Keratinocyte (primary cell): ENCODE measurements around the gene SMC4. TPM values are rescaled to one million over a fixed set of nuclear protein-coding genes. Genes with fewer than 3 reads are reported as not detected.
A peak's percentile ranks its signal among the peaks of the same experiment; 100 is the strongest.

Experiments
- DNase-seq: peaks from one replicate; pipeline ENCODE4 v3.0.0-alpha.2; 2011; ENCODE audit warnings: low read depth, missing footprints, low spot score
- FAIRE-seq: peaks from 2 replicates; lab custom pipeline; 2011; peaks lifted over from hg19 to GRCh38; lab: Jason Lieb, UNC
- H2AFZ ChIP-seq: 2 replicates; pipeline ENCODE4 v1.6.0; 2012; ENCODE audit warnings: low read length, control low read depth, inconsistent platforms; ENCODE audit not compliant: control insufficient read depth
- H3K27ac ChIP-seq: 2 replicates; pipeline ENCODE4 v1.5.1; 2011; ENCODE audit warnings: low read length; ENCODE audit not compliant: control insufficient read depth, insufficient read depth
- H3K27me3 ChIP-seq: 3 replicates; pipeline ENCODE4 v1.6.0; 2011; ENCODE audit warnings: low read length; ENCODE audit not compliant: control insufficient read depth, insufficient read depth; ENCODE audit errors: extremely low read depth
- H3K36me3 ChIP-seq, 2 experiments: 2 replicates in 1 of 2; 3 replicates in 1 of 2; pipeline ENCODE4 v1.5.1; 2011; ENCODE audit warnings: low read length in 2 of 2, mild to moderate bottlenecking in 1 of 2; ENCODE audit not compliant: control insufficient read depth in 2 of 2, insufficient read depth in 2 of 2; ENCODE audit errors: extremely low read depth in 1 of 2
- H3K4me1 ChIP-seq: 3 replicates; pipeline ENCODE4 v1.5.1; 2011; ENCODE audit warnings: low read length; ENCODE audit not compliant: control insufficient read depth, insufficient read depth; ENCODE audit errors: extremely low read depth
- H3K4me2 ChIP-seq: 3 replicates; pipeline ENCODE4 v1.6.0; 2011; ENCODE audit warnings: low read depth, low read length; ENCODE audit not compliant: control insufficient read depth, insufficient read depth; ENCODE audit errors: extremely low read depth
- H3K4me3 ChIP-seq, 3 experiments: fragments of 200-600 bp in 1 of 3; sonication (generic) in 1 of 3; 2 replicates in 2 of 3; 3 replicates in 1 of 3; pipeline ENCODE4 v1.5.1; 2011 to 2016; ENCODE audit warnings: low read length in 3 of 3, mild to moderate bottlenecking in 3 of 3, control low read depth in 2 of 3, inconsistent platforms in 1 of 3, low read depth in 1 of 3, mixed read lengths in 1 of 3, mixed run types in 1 of 3, moderate library complexity in 1 of 3; ENCODE audit not compliant: control insufficient read depth in 2 of 3, insufficient read depth in 2 of 3; ENCODE audit errors: extremely low read depth in 1 of 3
- H3K79me2 ChIP-seq: 2 replicates; pipeline ENCODE4 v1.6.0; 2012; ENCODE audit warnings: low read length; ENCODE audit not compliant: control insufficient read depth, insufficient read depth
- H3K9ac ChIP-seq: 3 replicates; pipeline ENCODE4 v1.6.0; 2011; ENCODE audit warnings: low read length; ENCODE audit not compliant: control insufficient read depth, insufficient read depth; ENCODE audit errors: extremely low read depth
- H3K9me1 ChIP-seq: 3 replicates; pipeline ENCODE4 v1.6.0; 2011; ENCODE audit warnings: low read length; ENCODE audit not compliant: control insufficient read depth, insufficient read depth; ENCODE audit errors: extremely low read depth
- H3K9me3 ChIP-seq: 2 replicates; pipeline ENCODE4 v1.5.1; 2012; ENCODE audit warnings: low read depth, low read length; ENCODE audit not compliant: control insufficient read depth
- H4K20me1 ChIP-seq: 3 replicates; pipeline ENCODE4 v1.6.0; 2011; ENCODE audit warnings: low read length; ENCODE audit not compliant: control insufficient read depth, insufficient read depth; ENCODE audit errors: extremely low read depth
- EZH2 ChIP-seq: IDR thresholded peaks from one replicate; pipeline ENCODE4 v1.6.1; 2012; ENCODE audit warnings: inconsistent platforms, mild to moderate bottlenecking, low read length, moderate library complexity
- dilution Hi-C: fragments of 300-500 bp; cut with MboI; formaldehyde crosslinking; loops from one replicate; pipeline ENCODE4 v1.7.0; 2020; ENCODE audit warnings: low sequenced_read_pairs; ENCODE audit not compliant: extremely low pct_ligation_motif_present
- polyA plus RNA-seq, 5 experiments: library from polyadenylated mRNA; depleted of rRNA in 3 of 5; stranded (reverse) in 3 of 5; stranded (forward) in 1 of 5; unstranded in 1 of 5; fragments of >200 nt; gene quantifications; 1 replicate in 1 of 5; 2 replicates in 3 of 5; 3 replicates in 1 of 5; pipeline versions ENCODE4 v1.2.1 to v1.2.3, GENCODE V29; 2011 to 2012; ENCODE audit warnings: missing spikeins in 2 of 5, low read depth in 1 of 5, low replicate concordance in 1 of 5
- TF ChIP-seq, protein P1 (sequence below), 3 experiments: IDR thresholded peaks in 1 of 3; conservative IDR thresholded peaks in 1 of 3; optimal IDR thresholded peaks in 1 of 3; 2 replicates in 2 of 3; 3 replicates in 1 of 3; pipeline versions ENCODE3 to v1.5.1; 2011; ENCODE audit warnings: low read length in 3 of 3, mild to moderate bottlenecking in 3 of 3, moderate library complexity in 2 of 3, control low read depth in 1 of 3, inconsistent platforms in 1 of 3; ENCODE audit not compliant: insufficient read depth in 2 of 3; ENCODE audit errors: extremely low read depth in 1 of 3

The SMC4 gene
- polyA plus RNA-seq, 1 donor (not counting 4 experiments of a cell fraction or from before 2014, with no cell fraction given): 45.2 TPM

- TF ChIP-seq, protein P1, sequence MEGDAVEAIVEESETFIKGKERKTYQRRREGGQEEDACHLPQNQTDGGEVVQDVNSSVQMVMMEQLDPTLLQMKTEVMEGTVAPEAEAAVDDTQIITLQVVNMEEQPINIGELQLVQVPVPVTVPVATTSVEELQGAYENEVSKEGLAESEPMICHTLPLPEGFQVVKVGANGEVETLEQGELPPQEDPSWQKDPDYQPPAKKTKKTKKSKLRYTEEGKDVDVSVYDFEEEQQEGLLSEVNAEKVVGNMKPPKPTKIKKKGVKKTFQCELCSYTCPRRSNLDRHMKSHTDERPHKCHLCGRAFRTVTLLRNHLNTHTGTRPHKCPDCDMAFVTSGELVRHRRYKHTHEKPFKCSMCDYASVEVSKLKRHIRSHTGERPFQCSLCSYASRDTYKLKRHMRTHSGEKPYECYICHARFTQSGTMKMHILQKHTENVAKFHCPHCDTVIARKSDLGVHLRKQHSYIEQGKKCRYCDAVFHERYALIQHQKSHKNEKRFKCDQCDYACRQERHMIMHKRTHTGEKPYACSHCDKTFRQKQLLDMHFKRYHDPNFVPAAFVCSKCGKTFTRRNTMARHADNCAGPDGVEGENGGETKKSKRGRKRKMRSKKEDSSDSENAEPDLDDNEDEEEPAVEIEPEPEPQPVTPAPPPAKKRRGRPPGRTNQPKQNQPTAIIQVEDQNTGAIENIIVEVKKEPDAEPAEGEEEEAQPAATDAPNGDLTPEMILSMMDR (optimal IDR thresholded peaks at IDR 0.05 in 1 of 3, IDR thresholded peaks at IDR 0.05 in 1 of 3, conservative IDR thresholded peaks at IDR 0.05 in 1 of 3; ENCODE audit: extremely low read depth in 1 of 3, insufficient read depth in 2 of 3, low read length in 3 of 3): peak; percentile 58 to 75 (median 72)
- TF ChIP-seq EZH2: no peak
- FAIRE-seq (peak; percentile 59), DNase-seq (peak; percentile 28)
- no peaks in the 10 kb centered on the region for H3K9me3 ChIP-seq
- H3K9ac ChIP-seq: no peak overlapping the region
- H3K4me2 ChIP-seq: no peak overlapping the region
- no peak overlapping the region for H2AFZ ChIP-seq
- H3K36me3 ChIP-seq: peaks cover 1 to 25% of the 10 kb centered on the region in 2 experiments
- H3K9me1 ChIP-seq: no peaks in the 10 kb centered on the region
- H3K4me3 ChIP-seq: no peak overlapping the region
- no peaks in the 10 kb centered on the region for H3K27me3 ChIP-seq
- peaks cover 26% of the 10 kb centered on the region for H3K79me2 ChIP-seq
- no peaks in the 10 kb centered on the region for H4K20me1 ChIP-seq
- H3K4me1 ChIP-seq: no peaks in the 10 kb centered on the region
- dilution Hi-C loops: no loop called here
- H3K27ac ChIP-seq: no peak overlapping the region
Observed at GRCh38 chr3:160413613-160414248, 14.3 kb downstream of the SMC4 start.

GRCh38 chr3:160417311-160417710 lies 17.9 kb downstream of the SMC4 start:
- Histone ChIP-seq H3K36me3 (peaks cover 3 to 32% of the 10 kb centered on the region in 2 experiments), H3K79me2 (peaks cover 16% of the 10 kb centered on the region), H3K9me1 (no peaks in the 10 kb centered on the region), H3K9me3 (no peaks in the 10 kb centered on the region), H4K20me1 (no peaks in the 10 kb centered on the region), H3K4me3 (no peak overlapping the region), H3K9ac (no peak overlapping the region), H2AFZ (no peak overlapping the region), H3K27me3 (no peaks in the 10 kb centered on the region), H3K4me2 (no peak overlapping the region), H3K27ac (no peak overlapping the region), H3K4me1 (no peaks in the 10 kb centered on the region)
- TF ChIP-seq EZH2: no peak
- TF ChIP-seq, protein P1 (optimal IDR thresholded peaks at IDR 0.05 in 1 of 3, IDR thresholded peaks at IDR 0.05 in 1 of 3, conservative IDR thresholded peaks at IDR 0.05 in 1 of 3; ENCODE audit: extremely low read depth in 1 of 3, insufficient read depth in 2 of 3, low read length in 3 of 3): no peak
- FAIRE-seq (no peak), DNase-seq (no peak)
- dilution Hi-C loops: no loop called here
